ENCODE data around the gene CENPP.

CENPP gene

DNA sequence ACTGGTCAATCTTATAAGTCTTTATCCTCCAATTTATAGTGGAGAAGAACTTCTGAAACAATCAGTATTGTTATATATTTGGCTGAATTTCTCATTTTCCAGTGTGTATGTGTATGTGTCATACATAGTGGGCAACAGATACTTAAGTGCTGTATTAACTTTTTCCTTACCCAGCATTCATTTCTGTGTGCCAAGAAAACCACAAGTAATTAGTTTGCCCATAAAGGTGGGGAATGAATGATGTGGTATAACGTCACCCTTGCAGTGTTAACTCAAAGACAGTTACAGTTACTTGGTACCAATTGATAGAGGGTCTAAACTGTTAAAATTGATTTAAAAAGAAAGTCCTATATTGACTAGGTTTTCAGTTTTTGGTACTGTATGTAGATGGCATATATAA lies 76.6 kb downstream of the CENPP start:
- Histone ChIP-seq H3K36me3 (peaks cover 0 to 5% (median 5%) of the 10 kb centered on the region in 3 donors), H3K9me3 (no peaks in the 10 kb centered on the region), H3K4me3 (peak overlapping the region; percentile 40 to 50), H3K27ac (peak overlapping the region; percentile 57 to 76), H3K4me1 (peaks cover 0 to 52% (median 15%) of the 10 kb centered on the region in 4 donors), H3K27me3 (no peaks in the 10 kb centered on the region)
- no peak for DNase-seq
- TF ChIP-seq, protein P1, sequence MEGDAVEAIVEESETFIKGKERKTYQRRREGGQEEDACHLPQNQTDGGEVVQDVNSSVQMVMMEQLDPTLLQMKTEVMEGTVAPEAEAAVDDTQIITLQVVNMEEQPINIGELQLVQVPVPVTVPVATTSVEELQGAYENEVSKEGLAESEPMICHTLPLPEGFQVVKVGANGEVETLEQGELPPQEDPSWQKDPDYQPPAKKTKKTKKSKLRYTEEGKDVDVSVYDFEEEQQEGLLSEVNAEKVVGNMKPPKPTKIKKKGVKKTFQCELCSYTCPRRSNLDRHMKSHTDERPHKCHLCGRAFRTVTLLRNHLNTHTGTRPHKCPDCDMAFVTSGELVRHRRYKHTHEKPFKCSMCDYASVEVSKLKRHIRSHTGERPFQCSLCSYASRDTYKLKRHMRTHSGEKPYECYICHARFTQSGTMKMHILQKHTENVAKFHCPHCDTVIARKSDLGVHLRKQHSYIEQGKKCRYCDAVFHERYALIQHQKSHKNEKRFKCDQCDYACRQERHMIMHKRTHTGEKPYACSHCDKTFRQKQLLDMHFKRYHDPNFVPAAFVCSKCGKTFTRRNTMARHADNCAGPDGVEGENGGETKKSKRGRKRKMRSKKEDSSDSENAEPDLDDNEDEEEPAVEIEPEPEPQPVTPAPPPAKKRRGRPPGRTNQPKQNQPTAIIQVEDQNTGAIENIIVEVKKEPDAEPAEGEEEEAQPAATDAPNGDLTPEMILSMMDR (IDR thresholded peaks at IDR 0.05), result no peak
- intact Hi-C loops (cut with DNase I; ENCODE audit: low total_unique reads), result no loop called here

DNA sequence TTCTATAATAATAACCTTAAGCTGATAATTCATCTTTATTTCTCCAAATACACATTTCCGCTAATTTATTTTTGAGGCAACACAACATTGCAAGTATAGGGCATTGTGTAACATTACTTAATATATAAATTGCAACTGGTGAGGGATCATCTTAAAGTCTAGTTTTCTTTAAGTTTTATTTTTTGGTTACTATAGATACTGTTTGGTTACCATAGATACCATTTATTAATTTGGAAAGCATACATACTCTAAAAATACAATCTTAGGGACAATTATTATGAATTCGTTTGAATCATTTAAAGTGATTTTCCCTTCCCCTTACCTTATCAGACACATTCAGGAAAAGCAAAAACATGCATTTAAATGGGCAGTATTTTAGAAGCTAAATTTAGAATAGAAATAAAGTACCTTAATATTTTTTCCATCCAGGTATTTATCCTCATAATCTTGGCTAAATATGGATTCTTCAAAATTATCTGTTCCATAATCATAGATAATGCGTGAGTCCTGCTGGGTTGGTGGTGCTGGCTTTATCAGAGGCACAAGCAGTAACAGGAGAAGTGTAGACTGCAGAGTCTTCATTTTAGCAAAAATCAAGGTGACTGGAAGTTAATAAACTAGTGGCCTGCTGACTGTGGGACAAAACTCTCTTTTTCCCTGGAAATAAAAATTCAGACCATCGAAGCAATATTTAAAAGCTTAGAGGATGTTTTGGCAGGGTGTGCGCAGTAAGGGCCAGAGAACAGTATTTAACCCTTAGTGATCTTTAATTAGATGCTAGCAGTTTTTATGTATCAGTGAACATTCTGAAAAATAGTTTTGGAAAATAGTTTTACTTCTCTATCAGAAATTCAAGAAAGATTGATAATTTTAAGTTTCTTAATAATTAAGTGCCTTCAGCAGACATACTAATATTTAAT lies 77.3 kb downstream of the CENPP start:
- TF ChIP-seq, protein P1 (IDR thresholded peaks at IDR 0.05), result no peak
- Histone ChIP-seq H3K4me1 (peaks cover 0 to 59% (median 15%) of the 10 kb centered on the region in 4 donors), H3K4me3 (peak overlapping the region; percentile 40 to 50), H3K9me3 (no peaks in the 10 kb centered on the region), H3K27me3 (no peaks in the 10 kb centered on the region), H3K27ac (peak overlapping the region; percentile 57 to 76), H3K36me3 (no peaks in the 10 kb centered on the region)
- no peak for DNase-seq
- intact Hi-C loops (cut with DNase I; ENCODE audit: low total_unique reads), result no loop called here

DNA sequence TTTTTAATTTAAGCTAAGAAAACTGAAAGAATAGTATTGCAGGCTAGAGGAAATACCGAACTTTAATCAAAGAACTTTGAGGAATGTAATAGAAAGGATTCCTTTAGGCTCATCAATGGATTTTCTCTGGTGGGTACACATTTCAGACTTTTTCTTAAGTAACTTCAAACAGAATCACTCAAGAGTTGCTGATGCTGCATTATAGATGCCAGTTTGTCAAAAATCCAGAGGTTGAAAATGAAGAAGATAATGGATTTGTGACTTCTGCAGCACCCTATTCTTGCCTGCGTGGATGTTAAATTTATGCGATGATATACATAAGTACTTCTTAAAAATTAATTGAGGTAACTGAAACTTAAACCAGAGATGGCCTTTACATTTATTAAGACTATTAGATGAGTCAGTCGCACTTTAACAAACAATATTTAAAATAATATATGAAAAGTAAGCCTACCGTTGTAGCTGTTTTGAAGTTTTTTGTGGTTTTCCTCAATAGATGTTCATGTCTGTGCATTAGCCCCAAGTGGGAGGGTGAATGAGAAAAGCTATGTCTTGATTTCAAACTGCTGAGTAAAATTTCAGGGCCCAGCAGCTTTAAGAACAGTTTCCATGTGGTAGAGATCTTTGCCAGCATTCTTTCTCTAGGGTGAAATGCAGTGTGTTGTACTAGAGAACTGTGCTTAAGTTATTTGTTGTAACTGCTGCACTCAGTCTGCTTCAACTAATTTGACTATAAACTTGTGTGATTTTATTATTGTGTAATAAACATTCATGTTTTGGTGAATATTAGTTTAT lies 78.5 kb downstream of the CENPP start, which contains the start of gene OGN:
TSS of gene OGN (minus strand) at position 537 of the 795 bp plus-strand sequence. CDS start 1,171 bp downstream, outside the sequence.
- Histone ChIP-seq H3K4me1 (peaks cover 0 to 59% (median 15%) of the 10 kb centered on the region in 4 donors), H3K9me3 (no peaks in the 10 kb centered on the region), H3K27ac (peak within 1 kb of the TSS; percentile 72 to 76), H3K27me3 (no peaks in the 10 kb centered on the region), H3K4me3 (peak within 1 kb of the TSS; percentile 41 to 50), H3K36me3 (no peaks in the 10 kb centered on the region)
- no peak for DNase-seq
- intact Hi-C loops (cut with DNase I; ENCODE audit: low total_unique reads), result no loop called here
- TF ChIP-seq, protein P1 (IDR thresholded peaks at IDR 0.05), result no peak

DNA sequence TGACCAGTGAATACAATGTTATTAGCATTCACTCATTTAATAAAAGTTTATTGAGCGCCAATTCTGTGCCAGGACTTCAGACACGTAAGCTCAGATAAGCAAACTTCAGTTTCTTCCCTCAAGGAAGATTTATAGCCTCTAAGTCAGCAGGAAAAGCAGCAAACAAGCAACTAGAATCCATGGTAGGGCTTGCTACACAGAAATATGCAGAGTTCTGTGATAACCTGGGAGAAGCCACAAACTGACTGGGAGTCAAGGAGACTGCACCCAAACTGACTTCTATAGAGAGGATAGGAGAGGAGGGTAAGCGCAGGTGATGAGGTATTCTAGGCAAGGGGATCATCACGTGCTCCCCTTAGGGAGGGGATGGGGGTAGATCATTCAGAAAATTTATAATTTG lies 80.1 kb downstream of the CENPP start:
- no peak for DNase-seq
- Histone ChIP-seq H3K27me3 (no peaks in the 10 kb centered on the region), H3K27ac (peak overlapping the region; percentile 72 to 76), H3K4me1 (peaks cover 0 to 59% (median 15%) of the 10 kb centered on the region in 4 donors), H3K4me3 (peak overlapping the region; percentile 41 to 44), H3K9me3 (no peaks in the 10 kb centered on the region), H3K36me3 (no peaks in the 10 kb centered on the region)
- intact Hi-C loops (cut with DNase I; ENCODE audit: low total_unique reads), result no loop called here
- TF ChIP-seq, protein P1 (IDR thresholded peaks at IDR 0.05), result no peak

DNA sequence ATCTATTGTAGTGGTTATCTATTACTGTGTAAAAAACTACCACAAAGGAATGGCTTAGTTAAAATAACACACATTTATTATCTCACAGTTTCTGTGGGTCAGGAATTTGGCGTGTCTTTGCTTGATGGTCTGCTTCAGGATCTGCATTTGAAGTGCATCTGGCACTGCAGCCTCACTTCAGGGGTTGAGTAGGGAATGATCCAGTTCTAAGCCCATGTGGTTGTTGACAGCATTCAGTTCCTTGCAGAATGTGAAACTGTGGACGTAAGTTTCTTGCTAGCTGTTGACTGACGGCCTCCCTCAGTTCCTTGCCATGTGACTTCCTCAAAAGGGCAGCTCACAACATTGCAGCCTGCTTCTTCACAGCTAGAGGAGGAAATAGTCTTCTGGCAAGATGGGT lies 80.7 kb downstream of the CENPP start:
- H3K9me3 ChIP-seq, result no peaks in the 10 kb centered on the region
- H3K4me3 ChIP-seq, result peak overlapping the region; percentile 41 to 44
- DNase-seq, result peak; percentile 75 to 80
- peak overlapping the region; percentile 72 to 76 for H3K27ac ChIP-seq
- intact Hi-C loops (cut with DNase I; ENCODE audit: low total_unique reads), result no loop called here
- TF ChIP-seq, protein P1 (IDR thresholded peaks at IDR 0.05), result peak in 1 of 2 experiments; percentile 17
- H3K27me3 ChIP-seq, result no peaks in the 10 kb centered on the region
- H3K36me3 ChIP-seq, result no peaks in the 10 kb centered on the region
- H3K4me1 ChIP-seq, result peaks cover 0 to 57% (median 15%) of the 10 kb centered on the region in 4 donors
